HS-27A (cell line): Measurements from ENCODE around the gene KAT7.
"Not testable (repeated sequence)": the region's sequence is repeated elsewhere in the genome, so short reads cannot be mapped to it uniquely, and the experiment has no call there.

ENCODE experiments used
- DNase-seq: peaks from one replicate; pipeline ENCODE4 v3.0.0-alpha.2; 2012; ENCODE audit warnings: low read depth, missing footprints

KAT7 gene

GRCh38 chr17:49809056-49809455, 20.6 kb downstream of the KAT7 start:
- no peak for DNase-seq

DNA sequence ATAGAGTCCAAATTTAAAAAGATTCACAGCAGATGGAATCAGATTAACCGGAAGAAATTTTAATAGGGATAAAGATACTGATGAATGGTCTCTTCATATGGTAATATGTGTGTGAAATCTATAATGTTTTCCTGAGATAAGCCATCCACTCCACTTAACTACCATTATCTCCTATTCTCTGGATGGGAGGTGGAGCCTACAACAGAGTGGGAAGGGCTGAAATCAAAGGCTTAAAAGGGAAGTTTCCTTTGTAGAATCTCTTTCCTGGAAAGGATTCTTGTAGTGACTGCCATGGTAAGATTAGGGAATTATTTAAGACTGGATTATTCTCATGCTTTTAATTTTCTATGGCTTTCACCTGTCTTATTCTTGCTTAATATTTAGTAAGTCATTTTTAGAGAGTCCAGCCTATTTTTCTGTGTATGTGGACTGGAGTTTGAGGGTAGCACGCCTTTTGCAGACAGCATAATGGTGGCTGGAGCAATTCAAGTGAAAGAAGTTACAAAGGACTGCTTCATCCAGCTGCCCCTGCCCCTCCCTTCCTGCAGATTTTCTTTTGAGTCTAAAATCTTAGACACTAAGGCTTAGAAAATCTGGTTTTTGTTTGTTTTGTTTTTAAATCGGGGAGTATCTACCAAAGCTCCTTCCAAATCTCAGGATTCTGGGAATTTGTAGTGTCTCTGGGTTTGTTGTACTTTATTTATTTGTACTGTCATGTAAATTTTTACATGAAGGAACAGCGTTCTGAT, 26.5 kb downstream of the KAT7 start:
- DNase-seq, result no peak

GRCh38 chr17:49815761-49816281, 27.3 kb downstream of the KAT7 start:
- no peak for DNase-seq

- no peak for DNase-seq
Measured at GRCh38 chr17:49817993-49818392, 29.5 kb downstream of the KAT7 start.

GRCh38 chr17:49819138-49819537, 30.7 kb downstream of the KAT7 start:
- DNase-seq, result no peak

- no peak for DNase-seq
Measured at GRCh38 chr17:49819651-49820050, 31.2 kb downstream of the KAT7 start.

DNA sequence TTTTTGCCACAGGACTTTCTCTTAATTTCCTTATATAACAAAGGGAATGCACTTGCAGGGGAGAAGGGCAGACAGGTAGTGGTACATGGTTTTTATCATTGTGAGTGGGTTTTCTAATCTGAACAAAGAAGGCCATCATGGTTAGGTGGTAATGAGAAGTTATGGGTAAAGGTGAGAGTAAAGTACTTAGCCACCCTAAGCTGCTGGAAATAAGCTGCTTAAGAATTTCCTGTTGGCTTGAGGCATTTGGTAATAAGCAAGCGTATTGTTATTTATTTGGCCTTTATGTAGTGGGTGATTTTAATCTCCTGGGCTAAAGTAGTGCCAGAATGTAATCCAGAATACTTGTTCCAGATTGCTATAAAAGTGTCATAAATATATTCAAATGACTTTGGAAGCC, 32.3 kb downstream of the KAT7 start:
- DNase-seq, result no peak

DNA sequence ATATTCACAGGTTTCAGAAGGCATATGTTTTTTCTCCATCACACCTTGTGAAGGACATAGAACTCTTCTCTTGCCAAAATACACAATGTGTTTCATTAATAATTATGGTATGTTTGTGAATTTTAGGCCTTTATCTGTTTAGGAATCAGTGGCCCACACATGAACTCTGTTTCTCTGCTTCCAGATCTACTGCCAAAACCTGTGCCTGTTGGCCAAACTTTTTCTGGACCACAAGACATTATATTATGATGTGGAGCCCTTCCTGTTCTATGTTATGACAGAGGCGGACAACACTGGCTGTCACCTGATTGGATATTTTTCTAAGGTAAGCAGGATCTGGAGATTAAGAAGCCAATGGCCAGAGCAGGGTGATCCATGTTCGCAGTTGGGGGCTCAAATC, 33.0 kb downstream of the KAT7 start:
- DNase-seq, result no peak

DNA sequence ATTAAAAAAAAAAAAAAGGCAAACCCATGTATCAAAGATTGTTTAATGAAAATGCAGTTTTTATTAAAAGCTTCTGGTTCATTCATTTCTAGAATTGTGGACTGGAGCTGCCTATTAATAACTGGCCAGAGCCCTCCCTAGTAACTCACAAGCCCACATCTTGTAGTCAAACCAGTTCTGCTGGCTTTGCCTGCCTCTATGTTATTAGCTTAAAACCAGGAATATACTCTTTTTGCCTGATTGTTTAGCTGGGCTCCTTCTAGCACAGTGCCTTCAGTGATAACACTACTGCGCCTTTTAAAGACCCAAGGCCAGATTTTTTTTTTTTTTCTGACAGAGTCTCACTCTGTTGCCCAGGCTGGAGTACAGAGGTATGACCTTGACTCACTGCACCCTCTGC, 33.4 kb downstream of the KAT7 start:
- DNase-seq, result no peak

GRCh38 chr17:49822829-49823228, 34.3 kb downstream of the KAT7 start:
- no peak for DNase-seq

- DNase-seq, result no peak
Measured at GRCh38 chr17:49823614-49824013, 35.1 kb downstream of the KAT7 start.

DNA sequence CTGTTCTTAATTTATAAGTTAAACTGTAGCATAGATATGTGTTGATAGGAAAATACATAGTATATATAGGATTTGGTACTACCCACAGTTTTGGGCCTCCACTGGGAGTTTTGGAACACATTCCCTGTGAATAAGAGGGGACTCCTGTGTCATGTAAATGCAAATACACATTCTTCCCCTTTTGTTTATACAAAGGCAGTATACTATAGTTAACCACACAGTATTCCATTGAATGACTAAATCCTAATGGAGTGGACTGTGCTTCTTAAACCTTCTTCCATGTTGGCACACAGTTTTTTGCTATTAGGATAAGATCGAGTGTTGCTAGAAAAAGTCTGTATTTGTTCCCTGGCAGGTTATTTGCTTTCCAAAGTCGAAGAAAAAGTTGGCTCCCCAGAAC, 37.2 kb downstream of the KAT7 start:
- DNase-seq, result no peak

DNA sequence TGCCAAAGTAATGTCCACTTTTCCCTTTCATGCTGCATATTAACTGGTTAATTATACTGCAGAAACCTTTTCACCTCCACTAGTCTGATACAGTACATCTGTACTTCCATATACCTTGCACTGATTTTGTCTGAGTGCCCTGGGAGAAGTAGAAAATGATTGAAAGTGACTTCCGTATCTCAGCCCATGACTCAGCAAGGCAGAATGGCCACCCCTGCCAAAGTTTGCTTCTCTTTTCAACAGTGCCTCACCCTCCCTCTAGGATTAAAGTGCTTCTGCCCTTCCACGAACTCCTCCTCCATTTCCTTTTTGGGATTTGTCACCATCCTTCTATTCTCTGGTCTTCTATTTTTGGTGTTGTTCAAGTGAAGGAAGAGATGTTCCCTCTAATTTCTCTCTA, 39.8 kb downstream of the KAT7 start:
- DNase-seq, result not testable (repeated sequence)

DNA sequence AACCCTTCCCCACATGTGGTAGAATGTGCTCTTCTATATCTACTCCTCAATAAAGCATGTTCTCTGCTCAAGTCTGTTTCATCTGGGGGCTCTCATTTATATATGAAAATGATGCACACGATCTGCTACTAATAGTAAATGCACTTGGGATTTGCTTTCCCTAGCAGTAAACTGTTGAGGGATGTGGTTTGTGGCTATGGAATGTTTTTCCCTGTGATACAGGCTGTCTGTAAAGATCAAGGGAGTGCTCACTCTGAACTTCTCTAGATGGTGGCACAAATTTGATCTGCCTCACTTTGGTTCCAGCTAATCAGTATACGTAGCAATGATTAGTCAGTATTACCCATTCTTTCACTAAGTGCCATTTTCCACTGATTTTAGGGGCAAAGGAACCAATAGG, 40.5 kb downstream of the KAT7 start:
- no peak for DNase-seq

GRCh38 chr17:49830605-49831004, 42.1 kb downstream of the KAT7 start:
- DNase-seq, result no peak

- DNase-seq, result no peak
Measured at GRCh38 chr17:49832840-49833599, 44.5 kb downstream of the KAT7 start.

GRCh38 chr17:49834118-49834743, 45.8 kb downstream of the KAT7 start:
- DNase-seq, result no peak

- no peak for DNase-seq
Measured at GRCh38 chr17:49835472-49835871, 47.0 kb downstream of the KAT7 start.

GRCh38 chr17:49836111-49837030, 47.9 kb downstream of the KAT7 start:
- peak; percentile 72 for DNase-seq

DNA sequence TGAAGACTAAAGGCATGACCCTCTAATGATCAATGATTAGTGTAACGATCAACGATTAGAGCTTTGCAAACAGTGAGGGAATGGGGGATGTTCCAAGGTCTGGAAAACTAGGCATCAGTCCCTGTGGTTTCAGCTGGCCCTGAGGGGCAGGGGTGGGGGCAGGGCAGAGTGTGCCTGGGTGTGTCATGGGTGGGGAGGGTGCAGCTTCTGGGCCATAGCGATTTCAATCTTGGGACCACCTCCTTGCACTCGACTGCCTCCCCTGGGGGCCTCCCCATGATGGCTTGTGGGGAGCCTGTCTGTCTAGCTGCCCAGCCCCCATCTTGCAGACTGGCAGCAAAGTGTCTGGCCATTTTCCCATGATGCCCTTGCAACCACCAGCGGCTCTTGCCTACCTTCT, 51.0 kb downstream of the KAT7 start:
- DNase-seq, result no peak

DNA sequence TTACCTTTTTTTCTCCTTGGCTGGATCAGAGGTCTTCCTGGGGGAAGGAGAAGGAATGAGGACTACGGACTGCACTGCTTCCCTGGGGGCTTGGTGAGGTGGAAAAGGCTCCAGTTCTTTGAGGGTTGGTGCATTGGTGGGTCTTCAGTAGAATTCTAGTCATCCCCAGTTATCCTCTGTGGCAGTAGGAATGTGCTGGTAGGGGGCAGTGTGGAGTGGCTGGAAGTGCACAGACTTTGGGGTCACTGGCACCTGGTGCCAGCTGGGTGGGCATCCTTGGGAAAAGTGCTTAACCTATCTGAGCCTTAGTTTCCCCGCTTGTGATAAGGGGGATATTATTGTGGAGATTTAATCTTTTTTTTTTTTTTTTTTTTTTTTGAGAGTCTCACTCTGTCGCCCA, 53.1 kb downstream of the KAT7 start:
- DNase-seq, result no peak

GRCh38 chr17:49842371-49842770, 53.9 kb downstream of the KAT7 start:
- no peak for DNase-seq
